Ishikawa (cell line): ENCODE data around the gene XXYLT1.

Source experiments
- CEBPB ChIP-seq: IDR thresholded peaks from 2 replicates; pipeline ENCODE4 v1.6.1; 2012
- EGR1 ChIP-seq: IDR thresholded peaks from 2 replicates; pipeline ENCODE4 v1.6.1; 2012
- EP300 ChIP-seq: IDR thresholded peaks from 2 replicates; pipeline ENCODE4 v1.6.1; 2012; ENCODE audit warnings: borderline replicate concordance
- FOXM1 ChIP-seq: IDR thresholded peaks from 2 replicates; pipeline ENCODE4 v1.6.1; 2012; ENCODE audit warnings: low read depth, borderline replicate concordance
- NFIC ChIP-seq: IDR thresholded peaks from 2 replicates; pipeline ENCODE4 v1.6.1; 2012
- RAD21 ChIP-seq: IDR thresholded peaks from 2 replicates; pipeline ENCODE4 v1.6.1; 2012; ENCODE audit warnings: low read depth
- TAF1 ChIP-seq: IDR thresholded peaks from 2 replicates; pipeline ENCODE4 v1.6.1; 2012; ENCODE audit warnings: low read depth, mild to moderate bottlenecking
- TCF12 ChIP-seq: IDR thresholded peaks from 2 replicates; pipeline ENCODE4 v1.6.1; 2012; ENCODE audit warnings: low read depth
- TEAD4 ChIP-seq: IDR thresholded peaks from 2 replicates; pipeline ENCODE4 v1.6.1; 2012
- YY1 ChIP-seq: IDR thresholded peaks from 2 replicates; pipeline ENCODE4 v1.6.1; 2012; ENCODE audit warnings: low read depth
- TF ChIP-seq, protein P1 (sequence below): IDR thresholded peaks from 2 replicates; pipeline ENCODE4 v1.6.1; 2012; ENCODE audit warnings: low read depth, mild to moderate bottlenecking
- TF ChIP-seq, protein P2 (sequence below): IDR thresholded peaks from 2 replicates; pipeline ENCODE4 v1.6.1; 2012
- TF ChIP-seq, protein P3 (sequence below): IDR thresholded peaks from 2 replicates; pipeline ENCODE4 v1.6.1; 2012

DNA sequence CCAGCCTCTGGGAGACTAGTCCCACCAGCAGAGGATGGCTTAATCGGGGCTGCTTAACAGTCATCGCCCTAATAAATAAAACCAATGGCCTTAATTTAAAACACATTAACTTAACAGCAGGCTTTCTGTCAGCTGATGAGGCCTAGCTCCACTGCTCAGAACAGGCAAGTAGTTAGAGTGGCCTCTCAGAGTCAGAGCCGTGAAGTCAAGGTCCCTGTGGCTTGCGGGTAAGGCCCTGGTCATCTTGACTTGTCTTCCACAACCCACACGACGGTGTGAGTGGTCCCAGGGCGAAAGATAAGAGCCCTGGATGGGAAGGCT is 11.8 kb downstream of the XXYLT1 start:
- TF ChIP-seq EP300, result no peak
- TF ChIP-seq TAF1, result no peak
- no peak for TF ChIP-seq RAD21
- TF ChIP-seq TCF12, result no peak
- TF ChIP-seq, protein P1, sequence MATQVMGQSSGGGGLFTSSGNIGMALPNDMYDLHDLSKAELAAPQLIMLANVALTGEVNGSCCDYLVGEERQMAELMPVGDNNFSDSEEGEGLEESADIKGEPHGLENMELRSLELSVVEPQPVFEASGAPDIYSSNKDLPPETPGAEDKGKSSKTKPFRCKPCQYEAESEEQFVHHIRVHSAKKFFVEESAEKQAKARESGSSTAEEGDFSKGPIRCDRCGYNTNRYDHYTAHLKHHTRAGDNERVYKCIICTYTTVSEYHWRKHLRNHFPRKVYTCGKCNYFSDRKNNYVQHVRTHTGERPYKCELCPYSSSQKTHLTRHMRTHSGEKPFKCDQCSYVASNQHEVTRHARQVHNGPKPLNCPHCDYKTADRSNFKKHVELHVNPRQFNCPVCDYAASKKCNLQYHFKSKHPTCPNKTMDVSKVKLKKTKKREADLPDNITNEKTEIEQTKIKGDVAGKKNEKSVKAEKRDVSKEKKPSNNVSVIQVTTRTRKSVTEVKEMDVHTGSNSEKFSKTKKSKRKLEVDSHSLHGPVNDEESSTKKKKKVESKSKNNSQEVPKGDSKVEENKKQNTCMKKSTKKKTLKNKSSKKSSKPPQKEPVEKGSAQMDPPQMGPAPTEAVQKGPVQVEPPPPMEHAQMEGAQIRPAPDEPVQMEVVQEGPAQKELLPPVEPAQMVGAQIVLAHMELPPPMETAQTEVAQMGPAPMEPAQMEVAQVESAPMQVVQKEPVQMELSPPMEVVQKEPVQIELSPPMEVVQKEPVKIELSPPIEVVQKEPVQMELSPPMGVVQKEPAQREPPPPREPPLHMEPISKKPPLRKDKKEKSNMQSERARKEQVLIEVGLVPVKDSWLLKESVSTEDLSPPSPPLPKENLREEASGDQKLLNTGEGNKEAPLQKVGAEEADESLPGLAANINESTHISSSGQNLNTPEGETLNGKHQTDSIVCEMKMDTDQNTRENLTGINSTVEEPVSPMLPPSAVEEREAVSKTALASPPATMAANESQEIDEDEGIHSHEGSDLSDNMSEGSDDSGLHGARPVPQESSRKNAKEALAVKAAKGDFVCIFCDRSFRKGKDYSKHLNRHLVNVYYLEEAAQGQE, result no peak
- no peak for TF ChIP-seq YY1
- no peak for TF ChIP-seq TEAD4
- TF ChIP-seq EGR1, result no peak
- TF ChIP-seq, protein P2, sequence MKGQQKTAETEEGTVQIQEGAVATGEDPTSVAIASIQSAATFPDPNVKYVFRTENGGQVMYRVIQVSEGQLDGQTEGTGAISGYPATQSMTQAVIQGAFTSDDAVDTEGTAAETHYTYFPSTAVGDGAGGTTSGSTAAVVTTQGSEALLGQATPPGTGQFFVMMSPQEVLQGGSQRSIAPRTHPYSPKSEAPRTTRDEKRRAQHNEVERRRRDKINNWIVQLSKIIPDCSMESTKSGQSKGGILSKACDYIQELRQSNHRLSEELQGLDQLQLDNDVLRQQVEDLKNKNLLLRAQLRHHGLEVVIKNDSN, result no peak
- TF ChIP-seq, protein P3, sequence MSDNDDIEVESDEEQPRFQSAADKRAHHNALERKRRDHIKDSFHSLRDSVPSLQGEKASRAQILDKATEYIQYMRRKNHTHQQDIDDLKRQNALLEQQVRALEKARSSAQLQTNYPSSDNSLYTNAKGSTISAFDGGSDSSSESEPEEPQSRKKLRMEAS, result no peak
- no peak for TF ChIP-seq NFIC
- TF ChIP-seq CEBPB, result no peak
- TF ChIP-seq FOXM1, result no peak
